SK-N-SH (cell line): ENCODE measurements around the gene MLF2. TPM values are rescaled to one million over a fixed set of nuclear protein-coding genes. Genes with fewer than 3 reads are reported as not detected.
"Not testable (repeated sequence)": the region's sequence is repeated elsewhere in the genome, so short reads cannot be mapped to it uniquely, and the experiment has no call there.

Source experiments
- CTCF ChIA-PET: fragments of 300-600, 350-600 bp; formaldehyde crosslinking; extraction: SDS; loops from one replicate; lab custom pipeline; 2021; lab: Yijun Ruan, JAX
- POLR2A ChIA-PET: fragments of 350-600 bp; sonication (Branson Sonifier 250); formaldehyde crosslinking; extraction: SDS; loops from one replicate; lab custom pipeline; 2020; ENCODE audit warnings: antibody characterized with exemption, inconsistent platforms; lab: Yijun Ruan, JAX
- DNase-seq: peaks from one replicate; pipeline ENCODE4 v3.0.0; 2012
- H2AFZ ChIP-seq: fragments of 200-600 bp; sonication (generic); 2 replicates; pipeline ENCODE4 v1.8.1; 2016; ENCODE audit warnings: antibody characterized with exemption, mild to moderate bottlenecking, low read depth
- H3F3A ChIP-seq: fragments of 200-600 bp; sonication (generic); replicated peaks from 2 replicates; pipeline ENCODE3; 2016; ENCODE audit warnings: antibody characterized with exemption, mild to moderate bottlenecking; ENCODE audit not compliant: insufficient read depth
- H3K27ac ChIP-seq, 2 experiments: fragments of 200-500 bp in 1 of 2; fragments of 200-600 bp in 1 of 2; sonication (Bioruptor generic) in 1 of 2; sonication (generic), shearing (Covaris generic) in 1 of 2; 2 replicates each; pipeline versions ENCODE4 v1.5.1 to v1.6.1; 2014 to 2016; ENCODE audit warnings: low read depth in 2 of 2, inconsistent platforms in 1 of 2, low read length in 1 of 2, mild to moderate bottlenecking in 1 of 2, mixed read lengths in 1 of 2
- H3K27me3 ChIP-seq: fragments of 200-600 bp; sonication (generic), shearing (Covaris generic); 2 replicates; pipeline ENCODE4 v1.6.1; 2016; ENCODE audit warnings: mixed run types; ENCODE audit not compliant: insufficient read depth
- H3K36me3 ChIP-seq, 2 experiments: fragments of 200-500 bp in 1 of 2; fragments of 200-600 bp in 1 of 2; sonication (Bioruptor generic) in 1 of 2; sonication (generic) in 1 of 2; replicated peaks in 1 of 2; 2 replicates each; pipeline versions ENCODE3 to v1.5.1; 2014 to 2016; ENCODE audit warnings: low read length in 1 of 2, mild to moderate bottlenecking in 1 of 2; ENCODE audit not compliant: insufficient read depth in 2 of 2, control insufficient read depth in 1 of 2
- H3K4me1 ChIP-seq, 2 experiments: fragments of 200-500 bp in 1 of 2; fragments of 200-600 bp in 1 of 2; sonication (Bioruptor generic) in 1 of 2; sonication (generic), shearing (Covaris generic) in 1 of 2; 2 replicates each; pipeline versions ENCODE4 v1.5.1 to v1.6.1; 2014 to 2016; ENCODE audit warnings: low read depth in 1 of 2, low read length in 1 of 2, mixed run types in 1 of 2; ENCODE audit not compliant: insufficient read depth in 2 of 2, control insufficient read depth in 1 of 2
- H3K4me2 ChIP-seq: fragments of 200-600 bp; sonication (generic), shearing (Covaris generic); 2 replicates; pipeline ENCODE4 v1.6.1; 2017; ENCODE audit warnings: mixed run types
- H3K4me3 ChIP-seq, 2 experiments: fragments of 200-500 bp in 1 of 2; fragments of 200-600 bp in 1 of 2; sonication (Bioruptor generic) in 1 of 2; sonication (generic), shearing (Covaris generic) in 1 of 2; 2 replicates each; pipeline versions ENCODE4 v1.5.1 to v1.8.1; 2014 to 2016; ENCODE audit warnings: low read depth in 2 of 2, inconsistent platforms in 1 of 2, low read length in 1 of 2, mild to moderate bottlenecking in 1 of 2, mixed read lengths in 1 of 2, moderate library complexity in 1 of 2
- H3K79me2 ChIP-seq: fragments of 200-600 bp; sonication (generic); 2 replicates; pipeline ENCODE4 v1.8.1; 2017; ENCODE audit warnings: mild to moderate bottlenecking; ENCODE audit not compliant: insufficient read depth
- H3K9ac ChIP-seq: fragments of 200-600 bp; sonication (generic); 2 replicates; pipeline ENCODE4 v1.6.1; 2017; ENCODE audit warnings: mixed run types
- H3K9me2 ChIP-seq: fragments of 200-600 bp; sonication (generic); 2 replicates; pipeline ENCODE4 v1.6.1; 2017; ENCODE audit warnings: mixed run types
- H3K9me3 ChIP-seq: fragments of 200-600 bp; sonication (generic); 2 replicates; pipeline ENCODE4 v1.6.1; 2017; ENCODE audit warnings: mixed run types, mild to moderate bottlenecking, moderate library complexity
- H4K20me1 ChIP-seq: fragments of 200-600 bp; sonication (generic); 2 replicates; pipeline ENCODE4 v1.6.1; 2017; ENCODE audit warnings: mild to moderate bottlenecking, mixed run types; ENCODE audit not compliant: insufficient read depth
- FOSL2 ChIP-seq: IDR thresholded peaks from 2 replicates; pipeline ENCODE4 v1.4.0; 2012; ENCODE audit warnings: low read depth, mild to moderate bottlenecking, moderate library complexity, borderline replicate concordance
- GATA2 ChIP-seq: sonication (generic); formaldehyde crosslinking; IDR thresholded peaks from 2 replicates; pipeline ENCODE4 v1.5.0; 2020; ENCODE audit warnings: mild to moderate bottlenecking, missing genetic modification reagents
- MAX ChIP-seq: IDR thresholded peaks from 2 replicates; pipeline ENCODE4 v1.4.0; 2012; ENCODE audit warnings: low read depth
- NRF1 ChIP-seq: IDR thresholded peaks from 2 replicates; pipeline ENCODE4 v1.6.1; 2012; ENCODE audit warnings: low read depth, mild to moderate bottlenecking, low read length
- POLR2AphosphoS5 ChIP-seq: IDR thresholded peaks from 2 replicates; pipeline ENCODE4 v1.6.1; 2012; ENCODE audit warnings: low read depth, low read length
- RAD21 ChIP-seq: IDR thresholded peaks from 2 replicates; pipeline ENCODE4 v1.6.1; 2012; ENCODE audit warnings: mild to moderate bottlenecking, low read length
- REST ChIP-seq: IDR thresholded peaks from 2 replicates; pipeline ENCODE4 v1.6.1; 2012; ENCODE audit warnings: mild to moderate bottlenecking, low read depth, low read length, moderate library complexity
- RFX5 ChIP-seq: IDR thresholded peaks from 2 replicates; pipeline ENCODE4 v1.6.1; 2012; ENCODE audit warnings: mild to moderate bottlenecking, improper control_type of control experiment, low read length
- TCF12 ChIP-seq: IDR thresholded peaks from 2 replicates; pipeline ENCODE4 v1.4.0; 2012
- TEAD4 ChIP-seq: IDR thresholded peaks from 2 replicates; pipeline ENCODE4 v1.4.0; 2012; ENCODE audit warnings: mild to moderate bottlenecking, borderline replicate concordance; ENCODE audit not compliant: insufficient read depth
- USF2 ChIP-seq: fragments of 150-350 bp; IDR thresholded peaks from 2 replicates; pipeline ENCODE4 v1.6.1; 2017; ENCODE audit warnings: antibody characterized with exemption, low read length, low read depth, borderline replicate concordance
- WGBS: methylation state at CpG from one replicate; pipeline ENCODE4 v1.1.6; 2017; ENCODE audit warnings: low lambda C conversion rate; 5-methylcytosine and 5-hydroxymethylcytosine counted together
- polyA plus RNA-seq, 3 experiments: library from polyadenylated mRNA; depleted of rRNA; stranded (reverse); fragments of >200 nt; gene quantifications; 2 replicates each; pipeline ENCODE4 v1.2.3, GENCODE V29; 2012

Gene MLF2
- polyA plus RNA-seq, 1 of the 3 experiments (the other 2 are of a cell fraction) = 535 TPM

GRCh38 chr12:6745741-6746525 lies 7.0 kb downstream of the MLF2 start:
- Histone ChIP-seq H4K20me1 (0 out of 2 replicates have a peak, but pooled peaks cover 4% of the 10 kb centered on the region), H3K36me3 (peaks cover 33 to 42% of the 10 kb centered on the region in 2 experiments), H3K9me3 (no peaks in the 10 kb centered on the region), H3K79me2 (peaks cover 15% of the 10 kb centered on the region; the same call in 1 of the 2 replicates), H2AFZ (no peak overlapping the region), H3K27me3 (no peaks in the 10 kb centered on the region), H3K4me3 (no peak overlapping the region), H3F3A (peaks cover 16% of the 10 kb centered on the region), H3K9ac (no peak overlapping the region), H3K27ac (no peak overlapping the region), H3K4me2 (no peak overlapping the region), H3K9me2 (no peaks in the 10 kb centered on the region), H3K4me1 (no peaks in the 10 kb centered on the region; a peak in 2 of 4 replicates)
- no peak for DNase-seq
- WGBS = 92% methylated on average over 8 of the region's 13 CpGs
- ChIA-PET CTCF (interaction anchor here (1.6 to 6.9 kb wide), 3 partner anchors 7 to 34 kb away, joined by 5 to 53 read pairs (median 7); partner anchors contain the start of gene MLF2), POLR2A (interaction anchor here (1.2 kb wide), 1 partner anchor 32 kb away, joined by 3 read pairs; no protein-coding TSS in a partner anchor)
- TF ChIP-seq NRF1 (no peak), MAX (no peak), RAD21 (no peak), POLR2AphosphoS5 (no peak), GATA2 (CRISPR knock-in tag) (no peak), REST (no peak), RFX5 (no peak), FOSL2 (no peak), TEAD4 (no peak), TCF12 (no peak), USF2 (no peak)

GRCh38 chr12:6743300-6743699 lies 9.6 kb downstream of the MLF2 start:
- CTCF ChIA-PET = interaction anchor here (1.5 to 6.9 kb wide), 5 partner anchors 7 to 92 kb away, joined by 6 to 53 read pairs (median 7); partner anchors contain the start of gene MLF2
- H4K20me1 ChIP-seq, H3K9me2 ChIP-seq, H3K4me3 ChIP-seq, H2AFZ ChIP-seq, H3K9ac ChIP-seq, POLR2A ChIA-PET, H3K4me2 ChIP-seq, H3K27me3 ChIP-seq, H3K9me3 ChIP-seq, H3K79me2 ChIP-seq, DNase-seq, H3K4me1 ChIP-seq, H3K27ac ChIP-seq: not testable (repeated sequence)
- 55% methylated on average over 7 of the region's 7 CpGs for WGBS
- H3F3A ChIP-seq = peaks cover 16% of the 10 kb centered on the region
- H3K36me3 ChIP-seq = peaks cover 12 to 18% of the 10 kb centered on the region in 2 experiments
